Measurements from ENCODE around the gene GPR62.

Gene GPR62

GRCh38 chr3:51945926-51946705 lies 9.1 kb upstream of the GPR62 start:
- Histone ChIP-seq H3K79me2 (ENCODE audit: insufficient read depth, low read length) (peaks cover 4% of the 10 kb centered on the region), H3K4me2 (ENCODE audit: low read depth, low read length, poor library complexity, severe bottlenecking) (no peak overlapping the region), H4K20me1 (ENCODE audit: insufficient read depth, low read length, poor library complexity, severe bottlenecking) (peaks cover 3% of the 10 kb centered on the region), H3K9me3 (ENCODE audit: insufficient read depth, low read depth, low read length) (no peaks in the 10 kb centered on the region), H3K9ac (ENCODE audit: low read depth, low read length, poor library complexity, severe bottlenecking) (no peak overlapping the region), H3F3A (ENCODE audit: low read depth) (no peaks in the 10 kb centered on the region), H3K9me2 (replicated peaks; ENCODE audit: low read depth, low read length) (no peaks in the 10 kb centered on the region), H3K27me3 (ENCODE audit: insufficient read depth, low read length, poor library complexity, severe bottlenecking) (no peaks in the 10 kb centered on the region), H2AFZ (ENCODE audit: low read length) (no peak overlapping the region), H3K4me1 (ENCODE audit: insufficient read depth, low read length, poor library complexity, severe bottlenecking) (peaks cover 16% of the 10 kb centered on the region), H3K4me3 (ENCODE audit: low read length, poor library complexity, severe bottlenecking) (no peak overlapping the region), H3K36me3 (ENCODE audit: insufficient read depth, low read length) (no peaks in the 10 kb centered on the region)
- TF ChIP-seq EZH2phosphoT487 (IDR thresholded peaks at IDR 0.05; ENCODE audit: borderline replicate concordance) = no peak
- no peak for TF ChIP-seq CTCF (conservative IDR thresholded peaks at IDR 0.05; ENCODE audit: low read length)

- H3K4me3 ChIP-seq (ENCODE audit: low read length, poor library complexity, severe bottlenecking) = no peak overlapping the region
These were observed 8.4 kb upstream of the GPR62 start for GRCh38 chr3:51946796-51947195.

GRCh38 chr3:51947215-51947900 lies 7.8 kb upstream of the GPR62 start:
- H3K4me1 ChIP-seq (ENCODE audit: insufficient read depth, low read length, poor library complexity, severe bottlenecking) = peaks cover 11% of the 10 kb centered on the region
- H3K4me2 ChIP-seq (ENCODE audit: low read depth, low read length, poor library complexity, severe bottlenecking) = no peak overlapping the region
- no peaks in the 10 kb centered on the region for H3K36me3 ChIP-seq (ENCODE audit: insufficient read depth, low read length)
- H3K4me3 ChIP-seq (ENCODE audit: low read length, poor library complexity, severe bottlenecking) = no peak overlapping the region
- no peaks in the 10 kb centered on the region for H4K20me1 ChIP-seq (ENCODE audit: insufficient read depth, low read length, poor library complexity, severe bottlenecking)
- no peaks in the 10 kb centered on the region for H3K79me2 ChIP-seq (ENCODE audit: insufficient read depth, low read length)
- H3K27me3 ChIP-seq (ENCODE audit: insufficient read depth, low read length, poor library complexity, severe bottlenecking) = no peaks in the 10 kb centered on the region
- no peaks in the 10 kb centered on the region for H3F3A ChIP-seq (ENCODE audit: low read depth)
- TF ChIP-seq CTCF (conservative IDR thresholded peaks at IDR 0.05; ENCODE audit: low read length) = no peak
- H3K9me3 ChIP-seq (ENCODE audit: insufficient read depth, low read depth, low read length) = no peaks in the 10 kb centered on the region
- H3K9me2 ChIP-seq (replicated peaks; ENCODE audit: low read depth, low read length) = no peaks in the 10 kb centered on the region
- H2AFZ ChIP-seq (ENCODE audit: low read length) = no peak overlapping the region
- no peak overlapping the region for H3K9ac ChIP-seq (ENCODE audit: low read depth, low read length, poor library complexity, severe bottlenecking)

More at GRCh38 chr3:51946796-51947195, 8.4 kb upstream of the GPR62 start:
- Histone ChIP-seq H4K20me1 (ENCODE audit: insufficient read depth, low read length, poor library complexity, severe bottlenecking) (no peaks in the 10 kb centered on the region), H3K36me3 (ENCODE audit: insufficient read depth, low read length) (no peaks in the 10 kb centered on the region), H2AFZ (ENCODE audit: low read length) (no peak overlapping the region), H3K9ac (ENCODE audit: low read depth, low read length, poor library complexity, severe bottlenecking) (no peak overlapping the region), H3F3A (ENCODE audit: low read depth) (no peaks in the 10 kb centered on the region), H3K27me3 (ENCODE audit: insufficient read depth, low read length, poor library complexity, severe bottlenecking) (no peaks in the 10 kb centered on the region), H3K9me3 (ENCODE audit: insufficient read depth, low read depth, low read length) (no peaks in the 10 kb centered on the region), H3K79me2 (ENCODE audit: insufficient read depth, low read length) (no peaks in the 10 kb centered on the region), H3K4me2 (ENCODE audit: low read depth, low read length, poor library complexity, severe bottlenecking) (no peak overlapping the region), H3K4me1 (ENCODE audit: insufficient read depth, low read length, poor library complexity, severe bottlenecking) (peaks cover 12% of the 10 kb centered on the region), H3K9me2 (replicated peaks; ENCODE audit: low read depth, low read length) (no peaks in the 10 kb centered on the region)
- no peak for TF ChIP-seq EZH2phosphoT487 (IDR thresholded peaks at IDR 0.05; ENCODE audit: borderline replicate concordance)
- no peak for TF ChIP-seq CTCF (conservative IDR thresholded peaks at IDR 0.05; ENCODE audit: low read length)

Data from Loucy (cell line).